Panc1 (cell line): ENCODE results near the gene ATXN1.

Experiments used
- CTCF ChIP-seq: fragments of 450-650 bp; IDR thresholded peaks from 2 replicates; pipeline ENCODE4 v1.5.1; 2017; ENCODE audit warnings: mild to moderate bottlenecking
- POLR2AphosphoS5 ChIP-seq: IDR thresholded peaks from 2 replicates; pipeline ENCODE4 v1.6.1; 2012; ENCODE audit warnings: mild to moderate bottlenecking, low read depth, low read length, moderate library complexity
- REST ChIP-seq, 2 experiments: IDR thresholded peaks; 2 replicates each; pipeline ENCODE4 v1.6.1; 2011 to 2012; ENCODE audit warnings: low read depth in 2 of 2, control low read depth in 1 of 2, low read length in 1 of 2, mild to moderate bottlenecking in 1 of 2, moderate library complexity in 1 of 2; ENCODE audit not compliant: insufficient read depth in 1 of 2

- TF ChIP-seq POLR2AphosphoS5 (no peak), CTCF (no peak), REST (IDR thresholded peaks at IDR 0.05; ENCODE audit: insufficient read depth in 1 of 2, low read depth in 2 of 2, low read length in 1 of 2) (no peak)
Observed at GRCh38 chr6:16519265-16520242, 241.7 kb downstream of the ATXN1 start.
